HEK293T (cell line): ENCODE measurements around the gene PRSS2.

Experiments
- BHLHE40 ChIP-seq: fragments of 450-650 bp; IDR thresholded peaks from 2 replicates; pipeline ENCODE4 v1.6.1; 2016; ENCODE audit warnings: mild to moderate bottlenecking, moderate library complexity, borderline replicate concordance
- CTBP1 ChIP-seq: fragments of 450-650 bp; IDR thresholded peaks from 2 replicates; pipeline ENCODE4 v1.6.1; 2016; ENCODE audit warnings: borderline replicate concordance
- ELF4 ChIP-seq: fragments of 450-650 bp; IDR thresholded peaks from 2 replicates; pipeline ENCODE4 v1.6.1; 2017; ENCODE audit warnings: antibody characterized with exemption
- FOXA1 ChIP-seq: fragments of 450-650 bp; IDR thresholded peaks from 2 replicates; pipeline ENCODE4 v1.6.1; 2016; ENCODE audit warnings: mild to moderate bottlenecking
- FOXK2 ChIP-seq: fragments of 450-650 bp; IDR thresholded peaks from 2 replicates; pipeline ENCODE4 v1.6.1; 2016; ENCODE audit warnings: mild to moderate bottlenecking
- FOXM1 ChIP-seq: fragments of 450-650 bp; IDR thresholded peaks from 2 replicates; pipeline ENCODE4 v1.6.1; 2017; ENCODE audit warnings: mild to moderate bottlenecking, borderline replicate concordance
- LEF1 ChIP-seq: fragments of 450-650 bp; IDR thresholded peaks from 2 replicates; pipeline ENCODE4 v1.6.1; 2017; ENCODE audit warnings: mild to moderate bottlenecking, borderline replicate concordance
- NFRKB ChIP-seq: fragments of 450-650 bp; IDR thresholded peaks from 2 replicates; pipeline ENCODE4 v1.6.1; 2016; ENCODE audit warnings: mild to moderate bottlenecking, moderate library complexity
- PKNOX1 ChIP-seq: fragments of 450-650 bp; IDR thresholded peaks from 2 replicates; pipeline ENCODE4 v1.6.1; 2016
- SP1 ChIP-seq: fragments of 450-650 bp; IDR thresholded peaks from 2 replicates; pipeline ENCODE4 v1.6.1; 2017
- SUZ12 ChIP-seq: fragments of 450-650 bp; IDR thresholded peaks from 2 replicates; pipeline ENCODE4 v1.6.1; 2016; ENCODE audit warnings: mild to moderate bottlenecking
- TARDBP ChIP-seq: fragments of 450-650 bp; IDR thresholded peaks from 2 replicates; pipeline ENCODE4 v1.6.1; 2016
- ZNF384 ChIP-seq: fragments of 450-650 bp; IDR thresholded peaks from 2 replicates; pipeline ENCODE4 v1.6.1; 2016

GRCh38 chr7:142745091-142745635 lies 25.6 kb upstream of the PRSS2 start:
- TF ChIP-seq SUZ12: no peak
- TF ChIP-seq CTBP1: no peak
- TF ChIP-seq BHLHE40: no peak
- no peak for TF ChIP-seq ZNF384
- TF ChIP-seq NFRKB: no peak
- no peak for TF ChIP-seq ELF4
- TF ChIP-seq FOXM1: no peak
- TF ChIP-seq PKNOX1: no peak
- TF ChIP-seq FOXK2: no peak
- no peak for TF ChIP-seq TARDBP
- no peak for TF ChIP-seq FOXA1
- TF ChIP-seq SP1: no peak
- TF ChIP-seq LEF1: no peak
